ENCODE data around the gene GIPR.
"Not testable (repeated sequence)": the region's sequence is repeated elsewhere in the genome, so short reads cannot be mapped to it uniquely, and the experiment has no call there.

DNA sequence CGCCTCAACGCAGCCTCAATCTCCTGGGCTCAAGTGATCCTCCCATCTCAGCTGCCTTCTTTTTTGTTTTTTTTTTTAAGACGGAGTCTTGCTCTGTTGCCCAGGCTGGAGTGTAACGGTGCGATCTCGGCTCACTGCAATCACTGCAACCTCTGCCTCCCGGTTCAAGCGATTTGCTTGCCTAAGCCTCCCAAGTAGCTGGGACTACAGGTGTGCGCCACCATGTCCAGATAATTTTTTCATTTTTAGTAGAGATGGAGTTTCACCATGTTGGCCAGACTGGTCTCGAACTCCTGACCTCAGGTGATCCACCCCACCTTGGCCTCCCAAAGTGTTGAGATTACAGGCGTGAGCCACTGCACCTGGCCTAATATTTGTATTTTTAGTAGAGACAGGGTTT, 52.0 kb downstream of the GIPR start:
- TF ChIP-seq, protein P1, sequence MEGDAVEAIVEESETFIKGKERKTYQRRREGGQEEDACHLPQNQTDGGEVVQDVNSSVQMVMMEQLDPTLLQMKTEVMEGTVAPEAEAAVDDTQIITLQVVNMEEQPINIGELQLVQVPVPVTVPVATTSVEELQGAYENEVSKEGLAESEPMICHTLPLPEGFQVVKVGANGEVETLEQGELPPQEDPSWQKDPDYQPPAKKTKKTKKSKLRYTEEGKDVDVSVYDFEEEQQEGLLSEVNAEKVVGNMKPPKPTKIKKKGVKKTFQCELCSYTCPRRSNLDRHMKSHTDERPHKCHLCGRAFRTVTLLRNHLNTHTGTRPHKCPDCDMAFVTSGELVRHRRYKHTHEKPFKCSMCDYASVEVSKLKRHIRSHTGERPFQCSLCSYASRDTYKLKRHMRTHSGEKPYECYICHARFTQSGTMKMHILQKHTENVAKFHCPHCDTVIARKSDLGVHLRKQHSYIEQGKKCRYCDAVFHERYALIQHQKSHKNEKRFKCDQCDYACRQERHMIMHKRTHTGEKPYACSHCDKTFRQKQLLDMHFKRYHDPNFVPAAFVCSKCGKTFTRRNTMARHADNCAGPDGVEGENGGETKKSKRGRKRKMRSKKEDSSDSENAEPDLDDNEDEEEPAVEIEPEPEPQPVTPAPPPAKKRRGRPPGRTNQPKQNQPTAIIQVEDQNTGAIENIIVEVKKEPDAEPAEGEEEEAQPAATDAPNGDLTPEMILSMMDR (IDR thresholded peaks at IDR 0.05): not testable (repeated sequence)
- TF ChIP-seq POLR2A (IDR thresholded peaks at IDR 0.05): not testable (repeated sequence)

Measured in heart left ventricle (tissue), 13 donors.